Measurements from ENCODE around the gene SLC30A7.
"Not testable (repeated sequence)": the region's sequence is repeated elsewhere in the genome, so short reads cannot be mapped to it uniquely, and the experiment has no call there.

SLC30A7 gene

DNA sequence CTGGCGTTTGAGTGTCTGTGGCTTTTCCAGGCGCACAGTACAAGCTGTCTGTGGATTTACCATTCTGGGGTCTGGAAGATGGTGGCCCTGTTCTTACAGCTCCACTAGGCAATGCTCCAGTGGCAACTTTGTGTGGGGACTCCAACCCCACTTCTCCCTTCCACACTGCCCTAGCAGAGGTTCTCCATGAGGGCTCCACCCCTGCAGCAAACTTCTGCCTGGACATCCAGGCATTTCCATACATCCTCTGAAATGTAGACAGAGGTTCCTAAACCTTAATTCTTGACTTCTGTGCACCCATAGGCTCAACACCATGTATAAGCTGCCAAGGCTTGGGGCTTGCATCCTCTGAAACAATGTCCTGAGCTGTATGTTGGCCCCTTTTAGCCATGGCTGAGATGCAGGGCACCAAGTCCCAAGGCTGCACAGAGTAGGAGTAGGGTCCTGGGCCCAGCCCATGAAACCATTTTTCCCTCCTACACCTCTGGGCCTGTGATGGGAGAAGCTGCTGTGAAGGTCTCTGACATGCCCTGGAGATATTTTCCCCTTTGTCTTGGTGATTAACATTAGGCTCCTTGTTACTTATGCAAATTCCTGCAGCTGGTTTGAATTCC is 5.9 kb upstream of the SLC30A7 start:
- not testable (repeated sequence) for DNase-seq (ENCODE audit: low spot score)

DNA sequence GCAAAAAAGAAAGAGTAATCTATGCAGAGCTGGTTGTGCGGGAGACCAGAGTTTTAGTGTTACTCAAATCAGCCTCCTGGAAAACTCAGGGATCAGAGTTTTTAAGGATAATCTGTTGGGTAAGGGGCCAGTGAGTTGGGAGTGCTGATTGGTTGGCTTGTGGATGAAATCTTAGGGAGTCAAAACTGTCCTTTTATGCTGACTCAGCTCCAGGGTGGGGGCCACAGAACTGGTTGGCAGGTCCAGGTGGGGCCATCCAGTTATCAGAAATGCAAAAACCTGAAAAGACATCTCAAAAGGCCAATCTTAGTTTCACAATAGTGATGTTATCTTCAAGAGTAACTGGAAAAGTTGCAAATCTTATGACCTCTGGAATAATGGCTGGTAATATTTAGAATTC is 4.5 kb upstream of the SLC30A7 start:
- DNase-seq (ENCODE audit: low spot score), result no peak

DNA sequence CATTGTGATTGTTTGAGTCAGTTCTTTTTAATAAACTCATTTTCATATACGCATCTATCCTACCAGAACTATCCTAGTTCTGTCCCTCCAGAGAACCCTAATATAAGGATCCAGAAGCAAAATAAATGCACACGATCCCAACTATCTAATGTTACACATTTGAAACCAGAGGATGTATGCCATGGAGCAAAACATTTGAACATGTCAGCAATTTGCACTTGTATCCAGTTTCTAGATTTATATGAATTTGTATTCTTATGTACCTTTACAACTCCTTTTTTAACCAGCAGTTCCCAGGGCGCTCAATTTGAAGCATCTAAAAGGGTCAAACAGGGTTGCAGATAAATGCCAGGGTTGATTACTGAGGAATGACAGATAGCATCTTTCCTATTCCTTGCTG is 3.3 kb upstream of the SLC30A7 start:
- DNase-seq (ENCODE audit: low spot score), result no peak

DNA sequence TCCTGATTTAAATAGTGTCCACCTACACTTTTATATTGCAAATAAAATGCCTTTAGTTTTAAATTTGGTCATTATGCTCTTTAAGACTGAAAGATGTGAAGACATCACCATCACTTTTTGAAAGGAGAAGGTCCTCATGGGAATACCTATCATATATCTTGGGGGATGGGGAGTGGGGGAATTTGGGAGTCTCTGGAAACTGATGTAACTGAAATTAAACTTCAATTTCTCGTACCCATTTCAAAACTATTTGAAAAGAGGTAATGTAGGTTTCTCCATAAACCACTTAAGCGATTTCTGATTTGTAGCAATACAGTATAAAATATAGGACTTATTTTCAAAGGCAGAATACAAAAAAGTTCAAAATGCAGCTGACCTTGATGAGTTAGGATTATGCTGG is 2.2 kb upstream of the SLC30A7 start:
- no peak for DNase-seq (ENCODE audit: low spot score)

DNA sequence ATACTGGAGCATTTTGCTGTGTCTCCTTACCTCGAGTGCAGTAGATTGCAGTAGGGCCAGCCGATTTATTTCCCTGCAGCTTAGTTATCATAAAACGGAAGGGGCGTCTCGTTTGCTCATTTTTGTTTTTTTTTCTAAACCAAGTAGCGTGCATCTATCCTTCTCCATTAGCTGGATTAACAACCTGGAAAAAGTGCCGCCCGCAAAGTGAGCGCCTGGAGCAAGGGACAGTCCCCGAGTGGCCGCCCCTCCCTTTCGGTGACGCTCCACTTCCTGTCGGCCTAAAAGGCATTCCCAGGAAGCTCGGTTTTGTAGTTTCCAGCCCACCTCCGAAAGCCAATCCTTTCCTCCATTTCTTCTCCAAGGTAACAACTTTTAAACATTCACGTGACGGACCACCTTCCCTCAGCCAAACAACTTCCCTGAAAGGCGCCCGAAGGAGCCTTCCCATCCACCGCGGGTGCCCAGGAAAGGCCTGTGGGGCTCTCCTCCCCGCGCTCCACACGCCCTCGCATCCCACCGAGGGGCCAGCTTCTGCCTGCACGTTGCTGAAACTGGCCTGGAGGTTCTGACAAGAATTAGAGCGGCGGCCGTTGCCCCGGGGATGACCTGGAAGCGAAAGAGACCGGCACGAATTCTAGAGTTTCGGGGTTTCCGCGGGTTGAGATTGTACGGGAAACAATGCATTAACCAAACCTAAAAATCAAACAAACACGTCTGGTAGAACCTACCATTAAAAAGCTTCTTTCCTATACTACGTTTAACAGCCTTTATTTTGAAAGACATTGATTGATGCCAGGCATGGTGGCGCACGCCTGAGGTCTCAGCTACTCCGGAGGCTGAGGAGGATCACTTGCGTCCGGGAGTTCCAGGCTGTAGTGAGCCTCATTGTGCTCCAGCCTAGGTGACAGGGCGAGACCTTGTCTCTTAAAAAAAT is 1.0 kb upstream of the SLC30A7 start, which contains the start of gene EXTL2:
Gene EXTL2, minus strand, starts transcription at position 240 of the 937 bp plus-strand sequence. CDS start 6,085 bp downstream, outside the sequence.
- DNase-seq (ENCODE audit: low spot score), result peak; percentile 55

DNA sequence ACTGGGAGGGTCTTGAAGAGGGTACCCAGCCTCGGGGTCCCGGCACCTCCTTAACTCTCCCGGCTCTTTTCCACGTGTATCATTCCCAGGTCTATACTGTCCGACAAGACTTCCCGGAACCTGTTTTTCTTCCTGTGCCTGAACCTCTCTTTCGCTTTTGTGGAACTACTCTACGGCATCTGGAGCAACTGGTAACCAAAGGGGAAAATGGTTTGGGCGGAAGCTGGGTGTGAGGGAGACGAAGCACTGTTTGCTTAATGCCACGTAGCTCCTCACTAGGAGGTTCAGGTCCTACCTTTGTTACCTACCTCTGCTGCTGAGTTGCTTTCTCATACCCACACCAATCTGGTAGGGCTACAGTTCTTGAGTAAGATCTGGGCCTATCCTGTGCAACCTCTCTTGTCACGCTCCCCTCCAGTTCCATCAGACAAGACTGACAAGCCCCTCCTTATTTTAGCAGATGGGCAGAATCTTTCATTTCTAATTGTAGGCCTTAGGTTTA is 642 bp downstream of the SLC30A7 start:
- peak; percentile 11 for DNase-seq (ENCODE audit: low spot score)

DNA sequence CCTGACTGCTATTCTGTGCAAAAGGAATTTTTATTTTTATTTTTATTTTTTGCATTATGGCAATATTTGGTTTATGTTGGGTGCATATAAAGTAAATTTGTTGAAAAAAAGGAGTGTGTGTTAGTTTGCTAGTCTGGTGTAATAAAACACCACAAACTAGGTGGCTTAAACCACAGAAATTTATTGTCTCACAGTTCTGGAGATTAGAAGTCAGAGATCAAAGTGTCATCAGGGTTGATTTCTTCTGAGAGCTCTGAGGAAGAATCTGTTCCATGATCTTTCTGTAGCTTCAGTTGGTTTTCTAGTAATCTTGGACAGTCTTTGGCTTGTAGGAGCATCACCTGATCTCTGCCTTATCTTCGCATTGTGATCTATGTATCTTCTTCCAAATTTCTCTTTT is 6.5 kb downstream of the SLC30A7 start:
- DNase-seq (ENCODE audit: low spot score), result no peak

DNA sequence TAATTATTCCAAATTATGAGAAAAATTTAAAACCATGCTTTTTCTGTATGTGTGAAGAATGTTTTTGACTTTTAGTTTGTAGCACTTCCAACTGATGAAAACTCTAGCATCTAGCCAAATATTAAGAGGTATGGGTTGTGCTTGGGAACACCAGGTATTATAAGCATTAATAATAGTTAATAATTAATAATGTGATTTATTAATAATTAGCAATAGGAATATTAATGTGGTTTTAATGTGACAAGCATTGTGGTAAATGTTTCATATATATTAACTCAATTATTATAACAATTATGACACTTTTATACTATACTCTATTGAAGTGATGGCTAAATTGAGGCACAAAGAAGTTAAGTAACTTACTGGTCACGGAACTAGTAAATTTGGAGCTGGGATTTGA is 7.9 kb downstream of the SLC30A7 start:
- DNase-seq (ENCODE audit: low spot score), result no peak

DNA sequence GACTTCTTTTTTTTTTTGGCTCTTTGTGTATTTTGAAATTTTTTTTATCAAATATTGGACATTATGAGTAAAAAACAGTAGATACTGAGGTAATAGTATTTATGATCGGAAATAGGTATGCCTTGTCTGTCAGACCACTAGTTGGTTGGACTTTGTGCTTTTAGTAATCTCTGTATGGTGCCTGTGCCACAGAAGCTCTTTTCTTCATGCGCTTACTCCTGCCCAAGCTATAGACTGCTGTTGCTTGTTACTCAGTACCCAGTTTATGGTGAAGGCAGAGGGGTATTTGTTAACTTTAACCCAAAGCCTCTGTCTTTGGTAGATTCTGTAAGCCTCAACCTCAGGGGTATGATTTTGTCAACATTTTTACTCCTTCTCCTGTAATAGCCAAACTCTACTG is 8.6 kb downstream of the SLC30A7 start:
- DNase-seq (ENCODE audit: low spot score), result no peak

DNA sequence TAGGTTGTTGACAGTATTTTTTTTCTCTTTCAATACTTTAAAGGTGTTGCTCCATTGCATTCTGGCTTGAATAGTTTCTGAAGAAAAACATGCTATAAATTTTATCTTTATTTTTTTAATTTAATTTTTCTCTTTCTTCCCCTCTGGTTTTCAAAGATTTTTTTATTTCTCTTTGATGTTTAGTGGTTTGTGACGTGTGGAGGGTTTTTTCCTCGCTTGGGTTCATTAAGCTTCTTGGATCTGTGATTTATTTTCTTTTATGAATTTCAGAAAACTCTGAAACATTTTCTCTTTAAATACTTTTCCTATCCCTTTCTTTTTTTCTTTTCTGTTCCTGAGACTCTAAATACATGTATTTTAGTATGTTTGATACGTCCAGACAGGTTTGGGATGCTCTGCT is 9.3 kb downstream of the SLC30A7 start:
- DNase-seq (ENCODE audit: low spot score), result no peak

DNA sequence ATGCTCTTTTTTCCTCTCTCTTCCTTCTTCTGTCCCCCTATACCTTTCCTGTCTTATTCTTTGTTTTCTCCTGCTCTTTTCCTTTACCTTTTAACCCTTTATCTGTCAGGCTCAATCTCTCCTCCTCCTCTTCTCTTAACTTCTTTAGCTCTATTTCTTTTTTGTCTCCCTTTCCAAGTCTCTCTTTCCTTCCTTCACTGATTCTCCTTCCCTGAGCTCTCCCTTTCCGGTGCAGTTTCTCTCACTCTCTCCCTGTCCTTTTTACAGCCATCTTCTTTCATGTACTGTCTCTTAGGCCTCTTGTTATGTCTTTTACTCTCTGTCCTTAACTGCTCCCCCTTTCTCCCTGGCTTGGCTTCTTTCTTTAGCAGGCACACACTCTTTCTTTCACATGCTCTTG is 12.0 kb downstream of the SLC30A7 start:
- no peak for DNase-seq (ENCODE audit: low spot score)

DNA sequence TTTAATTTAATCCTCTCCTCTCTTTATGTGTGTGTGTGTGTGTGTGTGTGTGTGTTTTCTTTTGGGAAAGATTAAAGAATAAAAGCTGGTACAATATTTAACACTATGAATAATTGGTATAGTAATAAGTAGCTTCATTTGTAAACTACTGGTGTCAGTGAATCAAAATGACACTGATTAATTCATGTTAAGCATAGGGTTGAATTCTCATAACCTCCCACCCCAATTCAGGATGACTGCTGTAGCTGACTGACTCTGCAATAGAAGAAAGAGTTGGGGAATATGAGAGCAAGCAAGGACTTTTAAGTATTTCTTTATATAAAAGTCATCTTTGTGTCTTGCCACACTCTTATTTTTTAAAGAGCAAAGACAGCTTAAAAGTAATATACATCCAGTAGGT is 13.1 kb downstream of the SLC30A7 start:
- DNase-seq (ENCODE audit: low spot score), result no peak

DNA sequence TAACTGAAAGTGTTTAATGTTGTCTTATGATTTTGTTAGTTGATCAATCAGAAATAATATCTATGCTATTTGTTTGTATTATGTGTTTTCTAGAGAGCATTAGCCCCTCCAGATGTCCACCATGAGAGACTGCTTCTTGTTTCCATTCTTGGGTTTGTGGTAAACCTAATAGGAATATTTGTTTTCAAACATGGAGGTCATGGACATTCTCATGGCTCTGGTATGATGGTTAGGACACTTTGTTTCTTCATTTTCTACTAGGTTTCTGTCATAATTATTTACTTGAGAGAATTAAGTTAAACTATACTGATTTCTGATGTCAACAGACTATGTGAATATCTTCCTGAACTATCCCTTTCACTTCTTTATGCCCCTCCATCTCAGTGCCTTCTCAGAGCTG is 16.1 kb downstream of the SLC30A7 start:
- DNase-seq (ENCODE audit: low spot score), result no peak

DNA sequence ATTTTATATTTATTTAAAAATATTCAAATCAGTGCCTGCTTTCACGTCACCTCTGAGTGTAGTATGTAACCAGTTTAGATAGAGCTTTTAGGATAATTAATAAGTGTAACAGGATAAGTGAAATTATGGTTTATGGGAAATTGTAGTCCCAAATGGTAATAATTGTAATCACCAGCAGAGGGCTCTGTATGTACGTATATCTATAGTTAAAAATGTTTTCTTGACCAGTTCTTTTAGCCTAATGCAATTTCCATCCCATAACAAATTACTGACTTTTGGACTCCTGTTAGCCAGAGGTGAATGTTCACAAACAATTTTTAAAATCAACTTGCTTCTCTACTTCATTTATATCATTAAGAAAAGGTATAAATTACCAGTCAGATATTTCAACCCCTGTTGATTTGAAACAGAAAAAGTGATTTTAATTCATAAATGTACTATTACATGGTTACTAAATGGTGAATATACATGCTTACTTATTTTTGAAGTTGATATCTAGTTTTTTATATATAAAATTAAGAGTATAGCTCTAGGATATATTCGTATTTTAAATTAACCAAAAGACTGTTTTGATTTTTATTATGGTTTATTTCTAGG is 25.3 kb downstream of the SLC30A7 start:
- no peak for DNase-seq (ENCODE audit: low spot score)

DNA sequence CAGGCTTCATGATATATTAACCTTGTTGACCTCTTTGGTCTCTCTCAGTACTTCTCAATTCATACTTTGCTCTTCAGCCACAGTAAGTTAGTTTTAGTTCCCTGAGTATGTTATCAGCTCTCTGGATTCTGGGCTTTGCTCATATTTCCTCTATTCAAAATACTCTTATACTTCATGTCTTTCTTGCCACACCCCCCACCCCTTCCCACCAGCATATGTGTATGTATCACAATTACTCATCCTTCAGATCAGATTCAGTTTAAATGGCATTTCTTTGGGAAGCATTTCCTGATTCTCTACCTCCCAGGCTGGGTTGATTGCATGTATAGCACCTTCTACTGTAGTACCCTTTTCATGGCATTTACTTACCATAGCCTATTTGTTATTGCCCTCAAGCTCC is 28.3 kb downstream of the SLC30A7 start:
- no peak for DNase-seq (ENCODE audit: low spot score)

DNA sequence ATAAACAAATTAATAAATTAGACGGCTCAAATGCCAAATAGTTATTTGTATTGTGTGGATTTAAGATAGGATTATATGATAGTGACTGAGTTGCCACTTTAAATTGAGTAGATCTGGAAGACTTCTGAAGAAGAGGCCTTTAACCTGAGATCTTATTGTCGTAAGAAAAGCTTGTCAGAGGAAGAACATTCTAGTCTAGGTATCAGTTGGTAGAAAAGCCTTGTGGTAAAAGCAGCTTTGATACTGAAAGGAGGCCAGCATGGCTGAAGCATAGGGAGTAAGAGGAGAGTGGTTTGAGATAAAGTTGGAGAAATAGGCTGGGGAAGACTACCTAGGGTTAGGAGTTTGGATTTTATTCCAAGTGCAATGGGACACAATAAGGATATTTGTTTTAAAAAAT is 29.1 kb downstream of the SLC30A7 start:
- no peak for DNase-seq (ENCODE audit: low spot score)

DNA sequence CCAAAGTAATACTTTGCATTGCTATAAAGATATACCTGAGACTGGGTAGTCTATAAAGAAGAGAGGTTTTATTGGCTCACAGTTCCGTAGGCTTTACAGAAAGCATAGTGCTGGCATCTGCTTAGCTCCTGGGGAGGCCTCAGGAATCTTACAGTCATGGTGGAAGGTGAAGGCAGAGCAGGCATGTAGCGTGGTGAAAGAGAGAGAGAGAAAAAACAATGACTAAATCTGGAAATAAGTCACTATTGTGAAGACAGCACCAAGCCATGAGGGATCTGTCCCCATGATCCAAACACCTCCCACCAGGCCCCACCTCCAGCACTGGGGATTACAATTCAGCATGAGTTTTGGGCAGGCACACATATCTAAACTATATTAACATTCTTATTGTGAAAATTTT is 30.4 kb downstream of the SLC30A7 start:
- no peak for DNase-seq (ENCODE audit: low spot score)

DNA sequence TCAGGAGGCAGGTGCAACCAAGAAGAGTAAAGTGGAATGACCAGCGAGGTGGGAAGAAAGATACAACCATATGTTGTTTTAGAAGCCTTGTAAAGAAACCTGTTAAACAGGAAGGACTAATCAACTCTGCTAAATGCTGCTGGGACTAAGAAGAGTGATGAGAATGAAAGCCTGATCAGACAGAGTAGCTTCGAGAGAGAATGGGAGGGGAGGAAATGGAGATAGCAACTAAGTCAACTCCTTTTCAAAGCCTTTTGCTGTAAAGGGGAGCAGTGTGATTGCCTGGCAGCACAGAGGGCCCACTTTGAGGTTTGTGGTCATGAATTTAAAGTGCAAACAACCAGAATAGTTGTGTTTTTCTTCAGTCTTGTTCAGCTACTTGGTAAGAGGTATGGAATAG is 31.4 kb downstream of the SLC30A7 start:
- no peak for DNase-seq (ENCODE audit: low spot score)

DNA sequence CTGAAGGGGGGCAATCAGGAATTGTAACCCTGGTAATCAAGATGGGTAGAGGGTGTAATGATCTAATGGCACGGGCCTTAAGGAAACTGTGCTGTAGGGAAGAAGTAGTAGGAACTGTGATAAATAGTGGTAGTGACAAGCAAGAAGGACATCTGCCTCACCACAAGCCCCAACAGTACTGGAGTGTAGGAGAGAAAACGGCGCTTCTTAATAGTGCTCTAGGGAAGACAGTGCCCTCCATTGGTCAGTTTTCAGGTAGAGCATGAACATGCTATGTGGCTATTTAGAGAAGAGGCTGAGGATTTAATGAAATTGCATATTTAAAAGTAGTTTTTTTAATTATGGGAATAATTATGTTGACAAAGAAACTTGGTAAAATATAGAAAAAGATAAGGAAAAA is 32.2 kb downstream of the SLC30A7 start:
- DNase-seq (ENCODE audit: low spot score), result no peak

DNA sequence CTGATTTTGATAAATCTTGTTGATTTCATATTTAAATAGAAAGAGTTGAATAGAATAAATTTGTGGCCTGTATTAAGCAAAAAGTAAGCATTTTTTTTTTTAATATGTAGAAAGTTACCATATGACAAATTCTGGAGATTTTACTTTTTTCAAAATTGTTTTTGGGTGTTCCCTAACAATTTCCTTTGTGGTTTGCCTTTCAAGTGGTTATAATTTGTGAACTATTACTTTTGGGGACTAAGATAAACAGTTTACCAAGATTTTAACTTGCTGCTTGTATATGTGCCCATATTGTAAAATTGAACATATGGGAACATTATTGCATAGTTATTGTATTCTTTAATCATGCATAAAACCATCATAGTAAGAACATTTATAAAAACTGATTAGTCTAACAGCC is 34.6 kb downstream of the SLC30A7 start:
- no peak for DNase-seq (ENCODE audit: low spot score)

DNA sequence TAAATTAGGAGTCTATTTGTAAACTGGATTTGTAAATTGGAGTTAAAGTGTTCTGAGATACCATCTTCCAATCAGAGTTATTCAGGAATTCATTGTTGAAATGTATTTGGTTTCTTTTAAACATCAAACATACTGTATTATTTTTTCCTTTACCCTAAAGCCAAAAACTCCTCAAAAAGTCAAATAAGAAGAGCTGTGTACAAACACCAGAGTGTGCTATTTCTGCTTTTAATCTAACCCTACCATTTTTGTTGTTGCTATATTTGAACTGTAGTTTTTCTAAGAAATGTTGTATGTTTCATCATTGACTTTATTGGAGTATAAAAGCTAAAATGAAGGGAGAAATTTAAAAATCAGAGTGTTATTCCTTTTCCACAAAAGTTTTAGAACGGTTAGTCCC is 35.8 kb downstream of the SLC30A7 start:
- DNase-seq (ENCODE audit: low spot score), result no peak

DNA sequence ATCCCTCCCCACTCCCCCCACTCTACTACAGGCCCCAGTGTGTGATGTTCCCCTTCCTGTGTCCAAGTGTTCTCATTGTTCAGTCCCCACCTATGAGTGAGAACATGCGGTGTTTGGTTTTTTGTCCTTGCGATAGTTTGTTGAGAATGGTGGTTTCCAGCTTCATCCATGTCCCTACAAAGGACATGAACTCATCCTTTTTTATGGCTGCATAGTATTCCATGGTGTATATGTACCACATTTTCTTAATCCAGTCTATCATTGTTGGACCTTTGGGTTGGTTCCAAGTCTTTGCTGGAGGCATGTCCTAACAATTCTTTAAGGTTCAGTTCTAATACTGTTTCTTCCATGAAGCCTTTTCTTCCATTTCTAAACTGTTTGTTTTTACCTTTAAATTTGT is 37.7 kb downstream of the SLC30A7 start:
- DNase-seq (ENCODE audit: low spot score), result not testable (repeated sequence)
